Ramos (cell line): ENCODE data around the gene GJA4.
"Not testable (repeated sequence)": the region's sequence is repeated elsewhere in the genome, so short reads cannot be mapped to it uniquely, and the experiment has no call there.

Source experiments
- in situ Hi-C: fragments of 300-500 bp; cut with MboI; formaldehyde crosslinking; loops from one replicate; pipeline ENCODE4 v1.14.3; 2022; ENCODE audit warnings: low sequenced_read_pairs; ENCODE audit not compliant: unreplicated experiment

The GJA4 gene

GRCh38 chr1:34786521-34787325, 6.1 kb upstream of the GJA4 start:
- in situ Hi-C loops: no loop called here

DNA sequence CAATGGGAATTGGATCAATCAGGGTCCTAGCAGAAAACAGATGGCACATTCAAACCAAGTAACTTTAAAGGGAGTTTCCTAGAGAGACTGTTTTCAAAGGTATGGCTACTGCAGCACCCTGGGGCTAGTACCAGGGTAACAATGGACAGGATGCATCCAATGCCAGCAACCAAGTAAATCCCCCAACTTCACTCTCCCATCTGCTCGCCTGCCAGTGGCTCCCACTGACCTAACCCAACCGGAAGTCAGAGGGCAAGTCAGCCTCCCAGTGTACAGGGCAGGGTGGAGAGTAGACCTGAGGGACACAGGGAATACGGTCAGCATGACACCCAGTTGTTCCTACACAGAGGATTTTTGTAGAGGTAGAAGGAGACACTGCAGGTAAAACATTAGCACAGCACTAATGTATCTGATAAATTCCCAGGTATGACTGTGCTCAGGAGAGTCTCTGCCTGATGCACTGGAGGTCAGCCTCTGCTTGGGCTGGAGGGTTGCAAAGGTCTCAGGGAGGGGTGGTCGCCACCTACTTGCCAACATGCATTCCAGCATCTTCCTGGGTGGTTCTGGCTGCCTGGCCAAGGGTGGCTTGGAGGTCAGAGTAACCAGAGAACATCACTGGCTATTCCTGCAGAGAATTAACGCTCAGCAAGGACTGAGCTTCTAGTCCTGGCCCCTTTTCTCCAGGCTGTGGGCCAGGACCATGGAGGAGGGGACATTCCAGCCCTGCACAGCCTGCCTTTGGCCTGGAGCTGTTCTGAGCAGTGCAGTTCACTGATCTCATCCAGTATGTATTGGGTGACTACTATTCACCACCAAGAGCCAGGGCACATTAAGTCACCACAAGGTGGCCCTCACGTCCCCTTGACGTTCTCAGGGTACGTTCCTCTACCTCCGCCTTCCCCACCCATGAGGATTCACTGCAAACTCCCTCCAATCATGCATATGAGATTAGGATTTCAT, 5.1 kb upstream of the GJA4 start:
- in situ Hi-C loops: no loop called here

DNA sequence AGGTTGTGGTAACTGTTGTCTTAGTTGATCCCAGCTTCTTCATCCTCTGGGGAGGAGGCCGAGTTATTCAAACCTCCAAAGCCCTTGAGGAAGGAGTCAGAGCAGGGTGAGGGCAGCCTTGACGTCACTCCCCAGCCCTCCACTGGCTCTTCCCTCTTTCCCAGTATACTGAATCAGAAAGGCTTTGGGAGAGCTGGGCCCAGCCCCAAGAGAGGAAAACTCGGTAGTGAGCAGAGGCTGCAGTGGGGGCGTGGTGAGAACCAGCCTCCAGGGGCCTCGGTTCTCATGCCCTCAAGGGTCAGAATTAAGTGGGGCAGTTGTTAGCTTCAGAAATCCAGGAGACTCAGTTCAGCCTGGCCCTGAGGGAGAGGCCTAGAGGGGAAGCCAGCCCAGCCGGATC, 1.8 kb upstream of the GJA4 start:
- in situ Hi-C loops: no loop called here

- in situ Hi-C loops: no loop called here
These were observed 375 bp upstream of the GJA4 start for GRCh38 chr1:34792424-34792823.

DNA sequence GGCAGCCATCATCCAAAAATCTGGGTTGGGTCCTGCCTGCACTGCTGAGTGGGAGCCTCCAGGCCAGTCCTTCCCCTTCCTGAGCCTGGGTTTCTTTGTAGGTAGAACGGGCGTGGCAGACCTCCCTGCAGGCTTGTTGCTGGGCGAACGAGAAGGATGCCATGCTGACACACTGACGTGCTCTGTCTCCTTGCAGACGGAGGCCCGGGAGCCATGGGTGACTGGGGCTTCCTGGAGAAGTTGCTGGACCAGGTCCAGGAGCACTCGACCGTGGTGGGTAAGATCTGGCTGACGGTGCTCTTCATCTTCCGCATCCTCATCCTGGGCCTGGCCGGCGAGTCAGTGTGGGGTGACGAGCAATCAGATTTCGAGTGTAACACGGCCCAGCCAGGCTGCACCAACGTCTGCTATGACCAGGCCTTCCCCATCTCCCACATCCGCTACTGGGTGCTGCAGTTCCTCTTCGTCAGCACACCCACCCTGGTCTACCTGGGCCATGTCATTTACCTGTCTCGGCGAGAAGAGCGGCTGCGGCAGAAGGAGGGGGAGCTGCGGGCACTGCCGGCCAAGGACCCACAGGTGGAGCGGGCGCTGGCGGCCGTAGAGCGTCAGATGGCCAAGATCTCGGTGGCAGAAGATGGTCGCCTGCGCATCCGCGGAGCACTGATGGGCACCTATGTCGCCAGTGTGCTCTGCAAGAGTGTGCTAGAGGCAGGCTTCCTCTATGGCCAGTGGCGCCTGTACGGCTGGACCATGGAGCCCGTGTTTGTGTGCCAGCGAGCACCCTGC, 1.4 kb downstream of the GJA4 start:
- in situ Hi-C loops: no loop called here

DNA sequence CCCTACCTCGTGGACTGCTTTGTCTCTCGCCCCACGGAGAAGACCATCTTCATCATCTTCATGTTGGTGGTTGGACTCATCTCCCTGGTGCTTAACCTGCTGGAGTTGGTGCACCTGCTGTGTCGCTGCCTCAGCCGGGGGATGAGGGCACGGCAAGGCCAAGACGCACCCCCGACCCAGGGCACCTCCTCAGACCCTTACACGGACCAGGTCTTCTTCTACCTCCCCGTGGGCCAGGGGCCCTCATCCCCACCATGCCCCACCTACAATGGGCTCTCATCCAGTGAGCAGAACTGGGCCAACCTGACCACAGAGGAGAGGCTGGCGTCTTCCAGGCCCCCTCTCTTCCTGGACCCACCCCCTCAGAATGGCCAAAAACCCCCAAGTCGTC, 2.0 kb downstream of the GJA4 start:
- in situ Hi-C loops: no loop called here

GRCh38 chr1:34795916-34796315, 3.1 kb downstream of the GJA4 start:
- in situ Hi-C loops: no loop called here

- in situ Hi-C loops: no loop called here
These were observed 4.2 kb downstream of the GJA4 start for GRCh38 chr1:34796990-34797389.

DNA sequence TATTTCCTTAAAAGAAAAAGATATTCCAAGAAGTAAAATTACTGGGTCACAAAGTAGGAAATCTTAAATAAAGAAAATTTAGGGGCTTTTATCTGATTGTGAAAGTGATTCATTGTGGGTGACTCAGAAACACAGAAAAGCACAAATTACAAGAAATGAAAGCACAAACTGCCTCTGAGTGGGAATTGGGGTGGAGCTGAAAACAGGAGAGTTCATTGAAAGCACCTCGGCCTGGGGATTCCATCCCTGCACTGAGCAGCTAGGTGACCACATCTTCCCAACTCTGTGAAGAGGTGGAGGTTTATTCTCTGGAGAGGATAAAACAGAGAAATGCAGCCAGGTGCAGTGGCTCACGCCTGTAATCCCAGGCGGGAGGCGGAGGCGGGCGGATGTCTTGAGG, 7.4 kb downstream of the GJA4 start:
- in situ Hi-C loops: no loop called here

GRCh38 chr1:34803770-34804169, 11.0 kb downstream of the GJA4 start:
- in situ Hi-C loops: no loop called here

GRCh38 chr1:34806396-34806795, 13.6 kb downstream of the GJA4 start:
- in situ Hi-C loops: no loop called here

GRCh38 chr1:34808051-34808810, 15.4 kb downstream of the GJA4 start:
- in situ Hi-C loops: no loop called here

GRCh38 chr1:34810781-34811180, 18.0 kb downstream of the GJA4 start:
- in situ Hi-C loops: not testable (repeated sequence)

DNA sequence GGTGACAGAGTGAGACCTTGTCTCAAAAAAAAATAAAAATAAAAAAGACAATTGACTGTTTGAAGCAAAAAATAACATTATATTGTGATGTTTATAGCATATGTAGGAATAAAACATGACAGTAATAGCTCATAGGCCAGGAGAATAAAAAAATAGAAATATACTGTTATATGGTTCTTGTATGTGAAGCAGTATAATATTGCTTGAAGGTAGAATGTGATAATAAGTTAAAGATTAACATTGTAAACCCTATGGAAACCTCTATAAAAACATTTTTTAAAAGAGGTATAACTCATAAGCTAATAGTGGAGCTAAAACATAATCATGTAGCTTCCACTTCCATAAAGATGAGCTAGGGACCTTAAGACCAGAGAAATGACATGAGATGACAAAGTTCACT, 23.5 kb downstream of the GJA4 start:
- in situ Hi-C loops: no loop called here

- in situ Hi-C loops: no loop called here
These were observed 24.0 kb downstream of the GJA4 start for GRCh38 chr1:34816778-34817177.

DNA sequence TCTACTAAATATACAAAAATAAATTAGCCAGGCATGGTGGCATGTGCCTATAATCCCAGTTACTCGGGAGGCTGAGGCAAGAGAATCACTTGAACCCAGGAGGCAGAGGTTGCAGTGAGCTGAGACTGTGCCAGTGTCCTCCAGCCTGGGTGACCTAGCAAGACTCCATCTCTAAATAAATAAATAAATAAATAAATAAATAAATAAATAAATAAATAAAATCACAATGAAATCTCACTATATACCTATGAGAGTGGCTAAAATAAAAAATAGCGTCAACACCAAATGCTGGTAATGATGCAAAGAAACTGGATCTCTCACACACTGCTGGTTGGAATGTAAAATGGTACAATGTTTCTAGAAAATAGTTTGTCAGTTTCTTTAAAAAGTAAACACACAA, 26.1 kb downstream of the GJA4 start:
- in situ Hi-C loops: not testable (repeated sequence)

DNA sequence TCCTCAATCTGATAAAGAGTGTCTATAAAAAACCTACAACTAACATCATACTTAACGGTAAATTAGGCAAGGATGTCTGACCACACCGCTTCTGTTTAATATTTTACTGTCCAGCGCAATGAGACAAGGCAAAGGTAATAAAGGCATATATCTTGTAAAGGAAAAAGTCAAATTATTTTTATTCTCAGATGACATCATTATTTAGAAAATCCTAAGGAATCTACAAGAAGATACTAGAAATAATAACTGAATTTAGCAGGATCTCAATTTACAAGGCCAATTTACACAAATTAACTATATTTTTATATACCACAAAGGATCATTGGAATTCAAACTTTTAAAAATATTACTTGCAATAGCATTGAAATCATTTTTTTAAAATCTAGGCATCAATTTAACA, 29.4 kb downstream of the GJA4 start:
- in situ Hi-C loops: no loop called here

DNA sequence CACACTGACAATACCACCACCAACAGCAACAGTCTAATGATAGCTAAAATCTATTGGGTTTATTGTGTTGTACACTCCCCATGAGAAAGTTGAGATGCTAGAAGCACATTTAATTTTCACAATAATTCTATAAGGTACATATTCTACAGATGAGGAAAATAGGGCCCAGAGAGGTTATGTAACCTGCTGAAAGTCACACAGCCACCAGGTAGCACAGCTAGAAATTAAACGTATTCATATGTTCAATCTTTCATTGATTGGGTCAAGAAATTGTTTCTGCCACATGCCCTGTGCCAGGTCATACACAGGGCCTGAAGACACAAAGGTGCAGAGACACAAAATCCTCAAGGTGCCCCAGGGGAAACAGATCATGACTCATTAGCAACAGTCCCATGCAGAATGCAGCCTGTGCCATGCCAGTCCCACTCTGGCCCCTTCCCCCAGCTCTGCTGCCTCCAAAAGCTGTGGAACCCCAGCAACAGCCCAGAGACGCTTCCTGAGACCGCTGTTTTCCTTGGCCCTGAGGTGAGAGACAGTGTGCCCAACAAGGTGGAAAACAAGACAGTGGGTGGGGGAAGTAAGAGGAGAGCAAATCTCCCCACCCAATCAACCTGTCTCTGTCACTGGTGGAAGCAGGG, 32.1 kb downstream of the GJA4 start:
- in situ Hi-C loops: no loop called here

DNA sequence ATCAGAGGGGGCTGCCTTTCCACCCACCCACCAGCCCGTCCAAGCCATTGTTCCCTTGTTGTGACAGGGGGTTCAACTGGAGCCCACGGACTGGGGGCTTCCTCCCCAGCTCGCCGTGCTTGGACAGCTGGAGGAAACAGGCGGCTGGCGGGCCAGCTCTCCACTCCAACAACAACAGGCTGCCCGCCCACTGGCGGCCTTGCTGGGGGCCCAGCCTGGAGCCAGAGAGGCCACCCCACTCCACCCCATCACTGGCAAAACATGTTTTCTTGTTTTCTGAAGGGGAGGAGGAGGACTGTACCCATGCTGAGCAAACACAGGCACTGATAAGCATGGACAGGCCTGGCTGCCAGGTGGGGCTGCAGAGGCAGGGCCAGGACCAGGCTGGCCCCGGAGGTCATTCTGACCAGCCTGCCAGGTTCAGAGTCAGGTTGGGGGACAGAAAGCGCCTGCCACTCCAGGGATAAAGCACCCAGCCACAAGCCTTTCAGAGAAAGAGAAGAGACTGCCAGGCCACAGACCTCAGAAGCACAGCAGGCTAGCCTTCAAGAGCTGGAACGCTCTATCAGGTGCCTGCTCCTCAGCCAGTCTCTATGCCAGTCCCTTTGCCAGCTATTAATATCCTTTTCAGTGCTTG, 32.8 kb downstream of the GJA4 start:
- in situ Hi-C loops: no loop called here
